IMR-90 (cell line): ENCODE results near the gene MRPL1. TPM values are rescaled to one million over a fixed set of nuclear protein-coding genes. Genes with fewer than 3 reads are reported as not detected.

Experiments
- ATAC-seq: fragments of 200-7000 bp; cut with Tn5 transposase; 2 replicates; pipeline ENCODE4 v1.9.1; 2020; ENCODE audit warnings: low read depth, mild to moderate bottlenecking, moderate library complexity
- BruUV-seq: library from RNA; stranded (reverse); fragments of 400-500 nt; replicated peaks from 2 replicates; lab custom pipeline; 2021; lab: Mats Ljungman, UMichigan
- CTCF ChIA-PET: fragments of 300-600 bp; formaldehyde crosslinking; extraction: SDS; loops from one replicate; lab custom pipeline; 2021; ENCODE audit warnings: antibody characterized with exemption; lab: Yijun Ruan, JAX
- POLR2A ChIA-PET: fragments of 300-600 bp; sonication (Branson Sonifier 250); formaldehyde crosslinking; loops from one replicate; lab custom pipeline; 2022; ENCODE audit warnings: antibody characterized with exemption; ENCODE audit not compliant: unreplicated experiment; lab: Charles Lee
- DNase-seq: peaks from one replicate; pipeline ENCODE4 v3.0.0; 2013
- H2AFZ ChIP-seq: replicated peaks from 2 replicates; pipeline ENCODE3; 2013; ENCODE audit warnings: low read length, mild to moderate bottlenecking; ENCODE audit not compliant: poor library complexity
- H2AK5ac ChIP-seq: 2 replicates; pipeline ENCODE4 v1.6.1; 2013; ENCODE audit warnings: low read depth, low read length, inconsistent platforms
- H2AK9ac ChIP-seq: replicated peaks from 2 replicates; pipeline ENCODE3; 2013; ENCODE audit warnings: mild to moderate bottlenecking, low read depth, low read length, moderate library complexity; ENCODE audit not compliant: poor library complexity
- H2BK120ac ChIP-seq: 2 replicates; pipeline ENCODE4 v1.6.1; 2013; ENCODE audit warnings: low read depth, low read length, inconsistent platforms
- H2BK15ac ChIP-seq: 3 replicates; pipeline ENCODE4 v1.6.1; 2013; ENCODE audit warnings: low read depth, low read length, inconsistent platforms
- H2BK20ac ChIP-seq: 2 replicates; pipeline ENCODE4 v1.6.1; 2013; ENCODE audit warnings: low read depth, mild to moderate bottlenecking, inconsistent platforms, low read length, moderate library complexity
- H2BK5ac ChIP-seq: 2 replicates; pipeline ENCODE4 v1.6.1; 2013; ENCODE audit warnings: mild to moderate bottlenecking, low read depth, low read length, inconsistent platforms; ENCODE audit not compliant: poor library complexity, severe bottlenecking
- H3K14ac ChIP-seq: replicated peaks from 2 replicates; pipeline ENCODE4 v1.6.1; 2013; ENCODE audit warnings: low read depth, low read length, inconsistent platforms
- H3K18ac ChIP-seq: 2 replicates; pipeline ENCODE4 v1.6.1; 2013; ENCODE audit warnings: low read depth, low read length, control low read depth
- H3K23ac ChIP-seq: 2 replicates; pipeline ENCODE4 v1.6.1; 2013; ENCODE audit warnings: low read depth, low read length, inconsistent platforms
- H3K27ac ChIP-seq: 2 replicates; pipeline ENCODE4 v1.5.1; 2013; ENCODE audit warnings: mild to moderate bottlenecking, control low read depth, low read length; ENCODE audit not compliant: insufficient read depth
- H3K27me3 ChIP-seq: 2 replicates; pipeline ENCODE4 v1.6.1; 2013; ENCODE audit warnings: low read length; ENCODE audit not compliant: control insufficient read depth, insufficient read depth
- H3K36me3 ChIP-seq: 2 replicates; pipeline ENCODE4 v1.6.1; 2013; ENCODE audit warnings: low read length, mixed read lengths; ENCODE audit not compliant: control insufficient read depth, insufficient read depth
- H3K4ac ChIP-seq: 2 replicates; pipeline ENCODE4 v1.6.1; 2013; ENCODE audit warnings: low read depth, low read length, inconsistent platforms
- H3K4me1 ChIP-seq: 2 replicates; pipeline ENCODE4 v1.6.1; 2013; ENCODE audit warnings: low read length, mixed read lengths; ENCODE audit not compliant: control insufficient read depth, insufficient read depth
- H3K4me2 ChIP-seq: 2 replicates; pipeline ENCODE4 v1.6.1; 2013; ENCODE audit warnings: low read depth, mild to moderate bottlenecking, control low read depth, low read length, moderate library complexity
- H3K4me3 ChIP-seq: 2 replicates; pipeline ENCODE4 v1.5.1; 2013; ENCODE audit warnings: low read depth, mild to moderate bottlenecking, control low read depth, low read length, moderate library complexity; ENCODE audit not compliant: insufficient read depth
- H3K56ac ChIP-seq: 2 replicates; pipeline ENCODE4 v1.6.1; 2013; ENCODE audit warnings: low read length, inconsistent platforms; ENCODE audit not compliant: insufficient read depth; ENCODE audit errors: extremely low read depth
- H3K79me1 ChIP-seq, 2 experiments: 2 replicates each; pipeline ENCODE4 v1.6.1; 2013; ENCODE audit warnings: low read length in 2 of 2, inconsistent platforms in 1 of 2, low read depth in 1 of 2
- H3K9ac ChIP-seq: 2 replicates; pipeline ENCODE4 v1.6.1; 2013; ENCODE audit warnings: low read depth, low read length, control low read depth
- H3K9me1 ChIP-seq: 2 replicates; pipeline ENCODE4 v1.6.1; 2013; ENCODE audit warnings: low read length, inconsistent platforms; ENCODE audit not compliant: insufficient read depth
- H3K9me3 ChIP-seq: 2 replicates; pipeline ENCODE4 v1.6.1; 2013; ENCODE audit warnings: low read length; ENCODE audit not compliant: control insufficient read depth, insufficient read depth
- H4K20me1 ChIP-seq: 2 replicates; pipeline ENCODE4 v1.6.1; 2013; ENCODE audit warnings: low read length, inconsistent platforms; ENCODE audit not compliant: insufficient read depth
- H4K5ac ChIP-seq: 2 replicates; pipeline ENCODE4 v1.6.1; 2013; ENCODE audit warnings: mild to moderate bottlenecking, low read depth, low read length, control low read depth
- H4K8ac ChIP-seq, 2 experiments: 2 replicates each; pipeline ENCODE4 v1.6.1; 2013; ENCODE audit warnings: low read depth in 2 of 2, low read length in 2 of 2, control low read depth in 1 of 2, inconsistent platforms in 1 of 2
- H4K91ac ChIP-seq: 2 replicates; pipeline ENCODE4 v1.6.1; 2013; ENCODE audit warnings: low read depth, low read length, inconsistent platforms; ENCODE audit not compliant: insufficient read depth
- BHLHE40 ChIP-seq: fragments of 150-350 bp; IDR thresholded peaks from 2 replicates; pipeline ENCODE4 v1.6.1; 2016; ENCODE audit warnings: mild to moderate bottlenecking, low read depth, low read length
- CEBPB ChIP-seq: IDR thresholded peaks from 2 replicates; pipeline ENCODE4 v1.6.1; 2012; ENCODE audit warnings: low read depth, low read length, improper control_type of control experiment
- CHD1 ChIP-seq: IDR thresholded peaks from 2 replicates; pipeline ENCODE4 v1.6.1; 2012; ENCODE audit warnings: low read depth, low read length, improper control_type of control experiment
- CTCF ChIP-seq: conservative IDR thresholded peaks from 2 replicates; pipeline ENCODE4 v1.5.1; 2012; ENCODE audit warnings: mild to moderate bottlenecking, low read depth, low read length, improper control_type of control experiment
- FOS ChIP-seq: fragments of 150-350 bp; IDR thresholded peaks from 2 replicates; pipeline ENCODE4 v1.6.1; 2016; ENCODE audit warnings: low read depth, low read length
- MAFK ChIP-seq: IDR thresholded peaks from 2 replicates; pipeline ENCODE4 v1.6.1; 2012; ENCODE audit warnings: low read depth, low read length, improper control_type of control experiment
- MAZ ChIP-seq: IDR thresholded peaks from 2 replicates; pipeline ENCODE4 v1.6.1; 2012; ENCODE audit warnings: low read depth, mild to moderate bottlenecking, low read length, improper control_type of control experiment, moderate library complexity, borderline replicate concordance
- MXI1 ChIP-seq: IDR thresholded peaks from 2 replicates; pipeline ENCODE4 v1.6.1; 2012; ENCODE audit warnings: low read depth, mild to moderate bottlenecking, low read length, moderate library complexity, borderline replicate concordance
- NFE2L2 ChIP-seq: fragments of 150-350 bp; IDR thresholded peaks from 2 replicates; pipeline ENCODE4 v1.6.1; 2016; ENCODE audit warnings: low read depth, mild to moderate bottlenecking, low read length
- POLR2A ChIP-seq: IDR thresholded peaks from 2 replicates; pipeline ENCODE4 v1.6.1; 2012; ENCODE audit warnings: mild to moderate bottlenecking, low read depth, low read length
- RAD21 ChIP-seq: IDR thresholded peaks from 2 replicates; pipeline ENCODE4 v1.6.1; 2012; ENCODE audit warnings: low read length, improper control_type of control experiment
- RCOR1 ChIP-seq: IDR thresholded peaks from 2 replicates; pipeline ENCODE4 v1.6.1; 2012; ENCODE audit warnings: mild to moderate bottlenecking, low read length, improper control_type of control experiment; ENCODE audit not compliant: insufficient replicate concordance
- RFX5 ChIP-seq: IDR thresholded peaks from 2 replicates; pipeline ENCODE4 v1.8.0; 2012; ENCODE audit warnings: low read depth, mild to moderate bottlenecking, low read length, moderate library complexity
- SMC3 ChIP-seq: fragments of 150-350 bp; IDR thresholded peaks from 2 replicates; pipeline ENCODE4 v1.6.1; 2016; ENCODE audit warnings: low read depth, mild to moderate bottlenecking, antibody characterized with exemption, low read length, moderate library complexity
- WGBS, 2 experiments: methylation state at CpG; one replicate each; pipeline versions ENCODE4 v1.1.5 to v1.1.7; 2013; ENCODE audit warnings: missing lambda C conversion rate in 2 of 2; ENCODE audit not compliant: insufficient read length in 1 of 2; ENCODE audit errors: extremely low coverage in 2 of 2; 5-methylcytosine and 5-hydroxymethylcytosine counted together
- dilution Hi-C: fragments of 300-500 bp; cut with HindIII; formaldehyde crosslinking; loops from one replicate; pipeline ENCODE4 v1.14.3; 2018; ENCODE audit warnings: low sequenced_read_pairs; ENCODE audit not compliant: unreplicated experiment
- in situ Hi-C: fragments of 300-500 bp; cut with MboI; formaldehyde crosslinking; loops from 3 replicates; pipeline ENCODE4 v1.14.3; 2019; ENCODE audit warnings: low sequenced_read_pairs, inconsistent platforms, mixed read lengths
- intact Hi-C: fragments of 100-400 bp; cut with micrococcal nuclease; formaldehyde crosslinking; loops from 2 replicates; pipeline ENCODE4 v1.10.0; 2022
- polyA plus RNA-seq, 3 experiments: library from polyadenylated mRNA; depleted of rRNA; stranded (reverse); fragments of >200 nt; gene quantifications; 2 replicates each; pipeline ENCODE4 v1.2.3, GENCODE V29; 2012; ENCODE audit warnings: low replicate concordance in 1 of 3
- total RNA-seq: library from RNA; depleted of rRNA; stranded (reverse); fragments of >200 nt; gene quantifications from 2 replicates; pipeline ENCODE4 v1.2.3, GENCODE V29; 2012
- TF ChIP-seq, protein P1 (sequence below): fragments of 150-350 bp; IDR thresholded peaks from 2 replicates; pipeline ENCODE4 v1.6.1; 2017; ENCODE audit warnings: mild to moderate bottlenecking, antibody characterized with exemption, low read length, low read depth
- TF ChIP-seq, protein P2 (sequence below): fragments of 150-350 bp; IDR thresholded peaks from 2 replicates; pipeline ENCODE4 v1.6.1; 2016; ENCODE audit warnings: low read depth, mild to moderate bottlenecking, low read length, moderate library complexity, borderline replicate concordance

Gene MRPL1
- total and polyA plus RNA-seq, 2 of the 4 experiments (the other 2 are of a cell fraction), result 13.4 to 22.5 TPM

- Histone ChIP-seq H3K79me1 (no peaks in the 10 kb centered on the region; a peak in 1 of 4 replicates), H2AFZ (no peak overlapping the region), H2BK120ac (no peak overlapping the region), H2BK20ac (no peak overlapping the region), H3K9me3 (no peaks in the 10 kb centered on the region), H3K4me1 (no peaks in the 10 kb centered on the region), H3K18ac (no peak overlapping the region), H2AK9ac (no peak overlapping the region), H3K36me3 (peaks cover 2% of the 10 kb centered on the region), H4K8ac (no peak overlapping the region), H3K9ac (no peak overlapping the region), H3K27ac (no peak overlapping the region), H3K56ac (no peak overlapping the region), H2BK5ac (no peak overlapping the region), H2BK15ac (no peak overlapping the region), H3K4me2 (no peak overlapping the region), H3K23ac (no peak overlapping the region), H4K91ac (no peak overlapping the region), H4K5ac (no peak overlapping the region), H3K4me3 (no peak overlapping the region), H3K14ac (no peak overlapping the region), H4K20me1 (no peaks in the 10 kb centered on the region), H3K9me1 (peaks cover 3% of the 10 kb centered on the region; the same call in 1 of the 2 replicates), H3K27me3 (no peaks in the 10 kb centered on the region), H2AK5ac (no peak overlapping the region), H3K4ac (no peak overlapping the region)
- POLR2A ChIA-PET, result no interaction called here
- ATAC-seq, result no peak
- WGBS, 2 experiments, result 100% methylated on average over 2 of the region's 5 CpGs; no CpG with 5 or more reads in 1 of the 2 experiments
- no peak for DNase-seq
- TF ChIP-seq FOS, result no peak
- TF ChIP-seq NFE2L2, result no peak
- no peak for TF ChIP-seq MAFK
- no peak for TF ChIP-seq MAZ
- no peak for TF ChIP-seq RCOR1
- TF ChIP-seq CTCF, result no peak
- no peak for TF ChIP-seq SMC3
- no peak for TF ChIP-seq RAD21
- TF ChIP-seq BHLHE40, result no peak
- TF ChIP-seq CHD1, result no peak
- TF ChIP-seq MXI1, result no peak
- TF ChIP-seq, protein P1, sequence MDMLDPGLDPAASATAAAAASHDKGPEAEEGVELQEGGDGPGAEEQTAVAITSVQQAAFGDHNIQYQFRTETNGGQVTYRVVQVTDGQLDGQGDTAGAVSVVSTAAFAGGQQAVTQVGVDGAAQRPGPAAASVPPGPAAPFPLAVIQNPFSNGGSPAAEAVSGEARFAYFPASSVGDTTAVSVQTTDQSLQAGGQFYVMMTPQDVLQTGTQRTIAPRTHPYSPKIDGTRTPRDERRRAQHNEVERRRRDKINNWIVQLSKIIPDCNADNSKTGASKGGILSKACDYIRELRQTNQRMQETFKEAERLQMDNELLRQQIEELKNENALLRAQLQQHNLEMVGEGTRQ, result no peak
- no peak for TF ChIP-seq RFX5
- TF ChIP-seq CEBPB, result no peak
- TF ChIP-seq, protein P2, sequence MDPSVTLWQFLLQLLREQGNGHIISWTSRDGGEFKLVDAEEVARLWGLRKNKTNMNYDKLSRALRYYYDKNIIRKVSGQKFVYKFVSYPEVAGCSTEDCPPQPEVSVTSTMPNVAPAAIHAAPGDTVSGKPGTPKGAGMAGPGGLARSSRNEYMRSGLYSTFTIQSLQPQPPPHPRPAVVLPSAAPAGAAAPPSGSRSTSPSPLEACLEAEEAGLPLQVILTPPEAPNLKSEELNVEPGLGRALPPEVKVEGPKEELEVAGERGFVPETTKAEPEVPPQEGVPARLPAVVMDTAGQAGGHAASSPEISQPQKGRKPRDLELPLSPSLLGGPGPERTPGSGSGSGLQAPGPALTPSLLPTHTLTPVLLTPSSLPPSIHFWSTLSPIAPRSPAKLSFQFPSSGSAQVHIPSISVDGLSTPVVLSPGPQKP, result no peak
- TF ChIP-seq POLR2A, result no peak
- BruUV-seq, result no TSS peak
- in situ Hi-C loops (loop anchor here (10.0 to 25.0 kb wide), 2 partner anchors 562 to 910 kb away; no protein-coding TSS in a partner anchor), dilution Hi-C loops (no loop called here), intact Hi-C loops (loop anchor here (10.0 kb wide), 1 partner anchor 822 kb away; the partner anchor contains the start of gene BMP2K)
- CTCF ChIA-PET, result no interaction called here
These were observed 89.8 kb downstream of the MRPL1 start for GRCh38 chr4:77952457-77952856.
